PC-3 (cell line): ENCODE measurements around the gene MAML3. TPM values are rescaled to one million over a fixed set of nuclear protein-coding genes. Genes with fewer than 3 reads are reported as not detected.

ENCODE experiments used
- ATAC-seq: fragments of 200-7000 bp; cut with Tn5 transposase; 2 replicates; pipeline ENCODE4 v1.9.1; 2020; ENCODE audit warnings: mild to moderate bottlenecking, moderate library complexity
- BruUV-seq: library from RNA; stranded (reverse); fragments of 400-500 nt; replicated peaks from 2 replicates; lab custom pipeline; 2021; lab: Mats Ljungman, UMichigan
- CTCF ChIA-PET: fragments of 300-600 bp; sonication (Branson Sonifier 250); formaldehyde crosslinking; loops from one replicate; lab custom pipeline; 2022; ENCODE audit warnings: antibody characterized with exemption; lab: Charles Lee
- POLR2A ChIA-PET: fragments of 300-600 bp; sonication (Branson Sonifier 250); formaldehyde crosslinking; loops from one replicate; lab custom pipeline; 2022; ENCODE audit warnings: antibody characterized with exemption; ENCODE audit not compliant: unreplicated experiment; lab: Charles Lee
- DNase-seq: peaks from one replicate; pipeline ENCODE4 v3.0.0-alpha.2; 2015
- H2AFZ ChIP-seq: fragments of 300-600 bp; sonication (generic); 2 replicates; pipeline ENCODE4 v1.6.0; 2016; ENCODE audit warnings: antibody characterized with exemption, low read length
- H3F3A ChIP-seq: fragments of 300-600 bp; sonication (generic); one replicate; pipeline ENCODE4 v1.6.0; 2017; ENCODE audit warnings: antibody characterized with exemption, low read length, control low read depth, mild to moderate bottlenecking; ENCODE audit not compliant: unreplicated experiment
- H3K27ac ChIP-seq: fragments of 300-600 bp; sonication (generic); 2 replicates; pipeline ENCODE4 v1.5.1; 2016; ENCODE audit warnings: mild to moderate bottlenecking, low read length
- H3K27me3 ChIP-seq: fragments of 300-600 bp; sonication (generic); 2 replicates; pipeline ENCODE4 v1.6.1; 2016; ENCODE audit warnings: low read length, mixed read lengths
- H3K36me3 ChIP-seq: fragments of 300-600 bp; sonication (generic); 2 replicates; pipeline ENCODE4 v1.6.1; 2016; ENCODE audit warnings: low read depth, mixed run types, low read length, mixed read lengths
- H3K4me1 ChIP-seq: fragments of 300-600 bp; sonication (generic); 2 replicates; pipeline ENCODE4 v1.5.1; 2016; ENCODE audit warnings: low read length; ENCODE audit not compliant: insufficient read depth
- H3K4me2 ChIP-seq: fragments of 300-600 bp; sonication (generic); 2 replicates; pipeline ENCODE4 v1.6.0; 2016; ENCODE audit warnings: low read length
- H3K4me3 ChIP-seq: fragments of 300-600 bp; sonication (generic); 2 replicates; pipeline ENCODE4 v1.5.1; 2016; ENCODE audit warnings: mild to moderate bottlenecking, low read length, mixed read lengths
- H3K79me2 ChIP-seq: fragments of 300-600 bp; sonication (generic); 2 replicates; pipeline ENCODE4 v1.6.1; 2017; ENCODE audit warnings: low read length, mixed read lengths
- H3K9ac ChIP-seq: fragments of 300-600 bp; sonication (generic); 2 replicates; pipeline ENCODE4 v1.6.0; 2016; ENCODE audit warnings: mild to moderate bottlenecking, low read length
- H3K9me2 ChIP-seq: fragments of 300-600 bp; sonication (generic); replicated peaks from 2 replicates; pipeline ENCODE4 v1.6.1; 2016; ENCODE audit warnings: mixed run types, low read length, mixed read lengths
- H3K9me3 ChIP-seq: fragments of 300-600 bp; sonication (generic); 2 replicates; pipeline ENCODE4 v1.6.1; 2016; ENCODE audit warnings: low read length, mixed read lengths
- H4K20me1 ChIP-seq: fragments of 300-600 bp; sonication (generic); 2 replicates; pipeline ENCODE4 v1.6.1; 2016; ENCODE audit warnings: low read length, mixed read lengths
- CTCF ChIP-seq: fragments of 300-600 bp; sonication (generic); conservative IDR thresholded peaks from 2 replicates; pipeline ENCODE4 v1.5.1; 2017; ENCODE audit warnings: antibody characterized with exemption, low read depth, mild to moderate bottlenecking, low read length
- EZH2 ChIP-seq: fragments of 300-600 bp; sonication (generic); IDR thresholded peaks from one replicate; pipeline ENCODE4 v1.6.1; 2017; ENCODE audit warnings: antibody characterized with exemption, mild to moderate bottlenecking, low read length; ENCODE audit not compliant: unreplicated experiment
- EZH2phosphoT487 ChIP-seq: fragments of 300-600 bp; sonication (generic); IDR thresholded peaks from 2 replicates; pipeline ENCODE4 v1.6.1; 2018; ENCODE audit warnings: mild to moderate bottlenecking, antibody characterized with exemption, low read length, borderline replicate concordance
- intact Hi-C: fragments of 100-400 bp; cut with micrococcal nuclease; formaldehyde crosslinking; loops from 2 replicates; pipeline ENCODE4 v1.9.0; 2023
- total RNA-seq: library from RNA; depleted of rRNA; stranded (reverse); fragments of >200 nt; gene quantifications from 2 replicates; pipeline ENCODE4 v1.2.3, GENCODE V29; 2014

The MAML3 gene
- total RNA-seq, 1 experiment from 2014 or later: 4.3 TPM

GRCh38 chr4:139674875-139675550, 479.0 kb downstream of the MAML3 start:
- intact Hi-C loops: no loop called here
- no peak for TF ChIP-seq EZH2
- TF ChIP-seq EZH2phosphoT487: no peak
- TF ChIP-seq CTCF: no peak
- H3K4me1 ChIP-seq: no peaks in the 10 kb centered on the region
- H3K9ac ChIP-seq: no peak overlapping the region
- no peak overlapping the region for H3K27ac ChIP-seq
- H3F3A ChIP-seq: no peaks in the 10 kb centered on the region
- no peaks in the 10 kb centered on the region for H4K20me1 ChIP-seq
- no peaks in the 10 kb centered on the region for H3K36me3 ChIP-seq
- H3K27me3 ChIP-seq: no peaks in the 10 kb centered on the region
- no TSS peak for BruUV-seq
- no peak overlapping the region for H3K4me2 ChIP-seq
- no peaks in the 10 kb centered on the region for H3K9me3 ChIP-seq
- H3K4me3 ChIP-seq: no peak overlapping the region
- ChIA-PET CTCF (interaction anchor here (0.7 kb wide), 1 partner anchor 19 kb away, joined by 4 read pairs; no protein-coding TSS in a partner anchor), POLR2A (no interaction called here)
- DNase-seq (no peak), ATAC-seq (no peak)
- no peak overlapping the region for H2AFZ ChIP-seq
- H3K79me2 ChIP-seq: 0 out of 2 replicates have a peak, but pooled peaks cover 5% of the 10 kb centered on the region
- H3K9me2 ChIP-seq: no peaks in the 10 kb centered on the region

GRCh38 chr4:139672732-139673131, 481.3 kb downstream of the MAML3 start:
- Histone ChIP-seq H3K4me1 (no peaks in the 10 kb centered on the region), H3K27me3 (no peaks in the 10 kb centered on the region), H3K36me3 (no peaks in the 10 kb centered on the region), H4K20me1 (no peaks in the 10 kb centered on the region), H3K4me3 (no peak overlapping the region), H3F3A (no peaks in the 10 kb centered on the region), H3K9ac (no peak overlapping the region), H3K4me2 (no peak overlapping the region), H3K9me2 (no peaks in the 10 kb centered on the region), H3K79me2 (peaks cover 24% of the 10 kb centered on the region), H3K9me3 (no peaks in the 10 kb centered on the region), H2AFZ (no peak overlapping the region), H3K27ac (no peak overlapping the region)
- TF ChIP-seq CTCF: no peak
- TF ChIP-seq EZH2phosphoT487: no peak
- no peak for TF ChIP-seq EZH2
- ATAC-seq: no peak
- BruUV-seq: no TSS peak
- CTCF ChIA-PET: no interaction called here
- POLR2A ChIA-PET: no interaction called here
- no peak for DNase-seq
- intact Hi-C loops: no loop called here

DNA sequence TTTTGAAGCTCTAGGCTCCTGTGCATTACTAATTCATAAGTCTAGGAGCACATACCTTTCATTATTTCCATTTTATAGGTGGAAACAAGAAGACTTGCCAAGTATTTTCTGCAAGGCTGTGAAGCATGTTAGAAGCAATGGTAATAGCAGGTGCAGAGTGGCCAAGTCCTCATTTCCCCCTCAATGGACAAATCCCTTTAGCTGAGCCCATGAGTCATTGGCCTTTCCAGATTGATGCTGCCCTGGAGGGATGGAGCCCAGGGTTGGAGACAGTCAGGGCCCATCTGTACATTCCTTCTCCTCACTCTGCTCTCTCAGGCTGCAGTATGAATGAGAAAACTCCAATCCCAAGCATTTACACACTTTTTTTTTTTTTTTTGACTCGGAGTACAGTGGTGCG, 481.8 kb downstream of the MAML3 start:
- CTCF ChIA-PET: no interaction called here
- BruUV-seq: no TSS peak

More for the DNA sequence above, 481.8 kb downstream of the MAML3 start:
- Histone ChIP-seq H3K4me2 (no peak overlapping the region), H3K36me3 (no peaks in the 10 kb centered on the region), H3K9me2 (no peaks in the 10 kb centered on the region), H2AFZ (no peak overlapping the region), H4K20me1 (no peaks in the 10 kb centered on the region), H3F3A (no peaks in the 10 kb centered on the region), H3K27me3 (no peaks in the 10 kb centered on the region), H3K27ac (no peak overlapping the region), H3K4me3 (no peak overlapping the region), H3K9me3 (no peaks in the 10 kb centered on the region), H3K4me1 (peaks cover 2% of the 10 kb centered on the region), H3K79me2 (peaks cover 29% of the 10 kb centered on the region), H3K9ac (no peak overlapping the region)
- ATAC-seq (no peak; the same call in 1 of the 2 replicates), DNase-seq (no peak)
- intact Hi-C loops: no loop called here
- TF ChIP-seq CTCF (no peak), EZH2phosphoT487 (no peak), EZH2 (no peak)
- POLR2A ChIA-PET: no interaction called here
